WI38 (cell line): ENCODE measurements around the gene NLRP7.

ENCODE experiments used
- H3K4me3 ChIP-seq: 2 replicates; pipeline ENCODE4 v1.5.1; 2011; ENCODE audit warnings: low read depth, mild to moderate bottlenecking, control low read depth, low read length
- TF ChIP-seq, protein P1 (sequence below): IDR thresholded peaks from 2 replicates; pipeline ENCODE4 v1.5.1; 2012; ENCODE audit warnings: low read depth, mild to moderate bottlenecking, control low read depth, low read length

Gene NLRP7

GRCh38 chr19:54875506-54875905 is 71.8 kb downstream of the NLRP7 start:
- TF ChIP-seq, protein P1, sequence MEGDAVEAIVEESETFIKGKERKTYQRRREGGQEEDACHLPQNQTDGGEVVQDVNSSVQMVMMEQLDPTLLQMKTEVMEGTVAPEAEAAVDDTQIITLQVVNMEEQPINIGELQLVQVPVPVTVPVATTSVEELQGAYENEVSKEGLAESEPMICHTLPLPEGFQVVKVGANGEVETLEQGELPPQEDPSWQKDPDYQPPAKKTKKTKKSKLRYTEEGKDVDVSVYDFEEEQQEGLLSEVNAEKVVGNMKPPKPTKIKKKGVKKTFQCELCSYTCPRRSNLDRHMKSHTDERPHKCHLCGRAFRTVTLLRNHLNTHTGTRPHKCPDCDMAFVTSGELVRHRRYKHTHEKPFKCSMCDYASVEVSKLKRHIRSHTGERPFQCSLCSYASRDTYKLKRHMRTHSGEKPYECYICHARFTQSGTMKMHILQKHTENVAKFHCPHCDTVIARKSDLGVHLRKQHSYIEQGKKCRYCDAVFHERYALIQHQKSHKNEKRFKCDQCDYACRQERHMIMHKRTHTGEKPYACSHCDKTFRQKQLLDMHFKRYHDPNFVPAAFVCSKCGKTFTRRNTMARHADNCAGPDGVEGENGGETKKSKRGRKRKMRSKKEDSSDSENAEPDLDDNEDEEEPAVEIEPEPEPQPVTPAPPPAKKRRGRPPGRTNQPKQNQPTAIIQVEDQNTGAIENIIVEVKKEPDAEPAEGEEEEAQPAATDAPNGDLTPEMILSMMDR, result no peak
- H3K4me3 ChIP-seq, result no peak overlapping the region

DNA sequence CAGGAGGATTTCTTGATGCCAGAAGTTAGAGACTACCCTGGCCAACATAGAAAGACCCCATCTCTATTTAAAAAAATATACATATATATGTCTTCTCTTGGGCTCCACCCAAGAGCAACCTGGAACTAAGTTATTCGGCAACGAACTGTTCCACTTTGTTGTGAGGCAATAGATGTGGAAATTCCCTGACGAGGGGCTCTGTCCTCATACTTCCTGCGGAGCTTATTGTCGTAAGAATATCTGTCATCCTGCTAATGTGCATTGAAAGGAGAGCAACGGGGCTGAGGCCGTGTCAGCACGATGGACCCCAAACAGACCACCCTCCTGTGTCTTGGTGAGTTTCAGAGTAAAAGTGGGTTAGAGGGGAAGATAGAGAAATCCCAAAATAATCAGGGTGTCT is 73.3 kb downstream of the NLRP7 start, which contains the start of gene FCAR:
FCAR (plus strand) TSS at position 246 of the 400 bp plus-strand sequence; CDS start at position 301, 55 bp downstream.
- TF ChIP-seq, protein P1, result no peak
- no peak within 1 kb of the TSS for H3K4me3 ChIP-seq
